Measurements from ENCODE around the gene WDR59.

DNA sequence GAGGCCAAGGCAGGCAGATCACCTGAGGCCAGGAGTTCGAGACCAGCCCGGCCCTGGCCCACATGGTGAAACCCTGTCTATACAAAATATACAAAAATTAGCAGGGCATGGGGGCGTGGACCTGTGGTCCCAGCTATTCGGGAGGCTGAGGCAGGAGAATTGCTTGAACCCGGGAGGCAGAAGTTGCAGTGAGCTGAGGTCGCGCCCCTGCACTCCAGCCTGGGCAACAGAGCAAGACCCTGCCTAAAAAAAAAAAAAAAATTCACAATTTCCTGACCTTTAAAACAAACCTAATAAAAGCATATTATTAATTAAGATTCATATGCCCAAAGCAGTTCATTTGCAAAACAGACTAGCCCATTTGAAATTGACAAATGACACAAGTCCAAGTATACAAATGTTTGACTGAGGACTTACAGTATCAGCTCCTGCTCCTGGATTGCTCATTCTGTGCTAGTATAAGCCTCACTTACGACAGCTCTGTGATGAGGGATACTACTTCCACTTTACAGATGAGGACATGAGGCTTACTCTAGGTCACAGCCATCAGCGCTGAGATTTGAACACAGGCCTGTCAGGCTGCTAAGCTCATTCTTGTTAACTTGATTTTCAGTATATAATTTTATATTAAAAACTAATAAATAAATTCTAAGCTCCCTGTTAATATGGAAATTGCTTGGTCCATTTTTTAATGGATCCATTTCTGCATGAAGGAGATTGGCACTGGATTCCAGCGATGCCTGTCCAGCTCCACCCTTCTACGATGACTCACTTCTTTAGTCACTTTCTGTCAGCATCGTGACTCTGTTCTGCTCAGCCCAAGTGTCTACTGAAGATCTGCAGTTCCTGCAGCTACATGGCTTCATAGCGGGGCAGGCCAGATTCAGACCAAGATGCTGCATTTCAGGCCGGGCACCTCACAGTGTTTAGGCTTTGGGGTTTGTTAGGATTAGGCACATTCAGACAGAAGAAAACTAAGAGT is 88.2 kb downstream of the WDR59 start:
- TF ChIP-seq, protein P1, sequence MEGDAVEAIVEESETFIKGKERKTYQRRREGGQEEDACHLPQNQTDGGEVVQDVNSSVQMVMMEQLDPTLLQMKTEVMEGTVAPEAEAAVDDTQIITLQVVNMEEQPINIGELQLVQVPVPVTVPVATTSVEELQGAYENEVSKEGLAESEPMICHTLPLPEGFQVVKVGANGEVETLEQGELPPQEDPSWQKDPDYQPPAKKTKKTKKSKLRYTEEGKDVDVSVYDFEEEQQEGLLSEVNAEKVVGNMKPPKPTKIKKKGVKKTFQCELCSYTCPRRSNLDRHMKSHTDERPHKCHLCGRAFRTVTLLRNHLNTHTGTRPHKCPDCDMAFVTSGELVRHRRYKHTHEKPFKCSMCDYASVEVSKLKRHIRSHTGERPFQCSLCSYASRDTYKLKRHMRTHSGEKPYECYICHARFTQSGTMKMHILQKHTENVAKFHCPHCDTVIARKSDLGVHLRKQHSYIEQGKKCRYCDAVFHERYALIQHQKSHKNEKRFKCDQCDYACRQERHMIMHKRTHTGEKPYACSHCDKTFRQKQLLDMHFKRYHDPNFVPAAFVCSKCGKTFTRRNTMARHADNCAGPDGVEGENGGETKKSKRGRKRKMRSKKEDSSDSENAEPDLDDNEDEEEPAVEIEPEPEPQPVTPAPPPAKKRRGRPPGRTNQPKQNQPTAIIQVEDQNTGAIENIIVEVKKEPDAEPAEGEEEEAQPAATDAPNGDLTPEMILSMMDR (IDR thresholded peaks at IDR 0.05) = no peak
- no peak for TF ChIP-seq POLR2A (IDR thresholded peaks at IDR 0.05)
- TF ChIP-seq EP300 (IDR thresholded peaks at IDR 0.05) = no peak

Data from tibial nerve (tissue), 4 donors.